ENCODE data around the gene ARHGAP9.
A peak's percentile ranks its signal among the peaks of the same experiment; 100 is the strongest.
"Not testable (repeated sequence)": the region's sequence is repeated elsewhere in the genome, so short reads cannot be mapped to it uniquely, and the experiment has no call there.

The ARHGAP9 gene

DNA sequence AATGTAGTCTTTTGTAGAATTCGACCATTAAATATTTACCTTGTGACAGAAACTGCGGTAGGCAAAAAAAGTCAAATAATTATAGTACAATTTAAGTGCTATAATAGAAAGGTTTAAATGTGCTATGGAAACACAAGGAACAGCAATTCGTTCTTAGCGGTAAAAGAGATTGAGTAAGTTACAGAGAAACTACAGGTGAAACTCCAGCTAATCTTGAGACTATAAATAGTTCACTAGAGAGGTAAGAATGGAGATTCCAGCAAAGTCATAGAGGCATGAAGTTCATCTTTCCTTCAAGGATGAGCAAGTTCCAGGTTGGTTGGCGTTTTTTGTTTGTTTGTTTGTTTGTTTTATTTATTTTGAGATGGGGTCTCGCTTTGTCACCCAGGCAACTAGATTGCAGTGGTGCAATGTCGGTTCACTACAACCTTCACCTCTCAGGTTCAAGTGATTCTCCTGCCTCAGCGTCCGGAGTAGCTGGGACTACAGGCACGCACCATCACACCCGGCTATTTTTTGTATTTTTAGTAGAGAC is 47.9 kb downstream of the ARHGAP9 start:
- DNase-seq = no peak

DNA sequence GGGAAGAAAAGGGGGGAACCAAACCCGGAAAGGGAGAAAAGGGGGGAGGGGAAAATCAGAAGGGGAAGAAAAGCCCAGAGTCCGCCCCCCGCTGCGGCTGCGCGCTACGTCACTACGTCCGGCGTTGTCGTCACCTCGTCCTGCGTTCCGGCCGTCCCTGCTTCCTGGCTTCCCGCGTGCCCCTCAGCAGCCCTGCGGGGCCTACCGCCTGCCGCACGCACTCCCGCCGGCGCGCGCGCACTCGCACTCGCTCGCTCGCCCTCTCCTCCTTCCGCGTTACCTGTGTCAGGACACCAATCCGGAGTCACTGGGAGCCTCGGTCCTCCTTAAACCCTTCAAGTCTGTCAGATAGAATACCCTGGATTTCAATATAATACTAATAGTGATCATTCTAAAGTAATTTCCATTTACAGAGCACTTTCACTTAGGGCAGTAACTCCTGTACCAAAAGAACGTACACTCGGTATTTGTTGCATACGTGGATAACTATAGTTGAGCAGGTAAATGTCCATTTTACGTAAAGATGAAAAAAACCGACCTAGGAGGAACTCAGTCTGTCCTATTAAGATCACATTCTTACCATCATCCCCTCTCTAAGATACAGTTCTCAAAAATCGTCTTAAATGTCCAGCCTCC is 48.6 kb downstream of the ARHGAP9 start, which contains the start of gene R3HDM2:
R3HDM2 (minus strand) TSS at position 113 of the 636 bp plus-strand sequence. CDS start 120,615 bp downstream, outside the sequence.
- peak; percentile 81 for DNase-seq

DNA sequence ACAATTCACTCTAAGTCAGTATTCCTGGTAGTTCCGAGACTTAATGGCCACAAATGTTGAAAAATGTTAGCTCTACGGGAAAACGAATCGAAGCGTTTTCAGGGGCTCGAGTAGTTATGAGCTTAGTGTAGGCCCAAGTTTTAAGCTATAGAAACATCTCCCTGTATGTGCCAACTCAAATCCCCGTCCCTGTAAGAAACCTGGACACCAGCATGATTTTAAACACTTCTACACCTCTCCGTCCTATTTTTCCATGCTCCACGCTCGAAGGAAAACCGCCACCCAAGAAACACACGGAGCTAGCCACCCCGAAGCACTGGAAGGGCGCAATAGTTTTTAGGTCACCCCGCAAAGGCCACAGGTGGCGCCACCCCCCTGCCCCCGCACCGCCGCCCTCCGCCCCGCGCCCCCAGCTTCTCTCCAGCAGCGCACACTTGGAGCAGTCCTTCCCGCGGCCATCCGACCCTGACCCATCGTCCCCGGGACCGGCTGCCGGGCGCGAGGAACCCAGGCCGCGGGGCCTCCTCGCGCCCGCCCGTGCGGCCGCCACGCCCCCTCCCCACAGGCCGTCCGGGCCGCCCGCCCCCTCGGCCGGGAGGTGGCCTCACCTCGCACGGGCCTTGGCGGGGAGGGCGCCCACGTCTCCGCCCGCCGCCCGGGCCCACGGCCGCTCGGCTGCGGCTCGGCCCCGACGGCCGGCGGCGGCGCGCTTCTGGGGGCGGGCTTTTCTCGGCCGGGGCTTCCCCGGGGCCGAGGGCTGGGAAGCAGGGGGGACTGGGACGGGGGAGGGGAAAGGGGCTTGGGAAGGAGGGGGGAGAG is 49.3 kb downstream of the ARHGAP9 start:
- peak; percentile 19 for DNase-seq

DNA sequence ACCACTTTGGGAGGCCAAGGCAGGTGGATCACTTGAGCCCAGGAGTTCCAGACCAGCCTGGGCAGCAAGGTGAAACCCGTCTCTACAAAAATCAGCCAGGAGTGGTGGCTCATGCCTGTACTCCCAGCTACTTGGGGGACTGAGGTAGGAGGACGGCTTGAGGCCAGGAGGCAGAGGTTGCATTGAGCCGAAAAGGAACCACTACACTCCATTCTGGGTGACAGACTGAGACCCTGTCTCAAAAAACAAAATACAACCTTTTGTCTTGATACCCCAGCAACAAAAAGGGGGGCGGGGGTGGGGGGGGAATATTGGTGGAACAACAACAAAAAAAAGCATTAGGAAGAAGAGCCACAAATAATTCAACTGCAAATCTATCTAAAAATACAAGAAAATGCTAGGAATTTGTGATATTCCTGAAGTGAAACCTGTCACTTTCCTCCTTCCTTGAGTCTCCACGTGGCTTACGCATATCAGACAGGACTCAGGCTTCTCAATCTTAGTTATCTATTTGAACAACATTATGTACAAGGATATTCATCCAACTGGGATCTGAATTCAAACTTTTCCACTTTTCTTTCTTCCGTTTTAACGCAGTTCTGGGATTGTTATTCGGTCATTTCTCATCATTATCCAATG is 50.1 kb downstream of the ARHGAP9 start:
- no peak for DNase-seq

DNA sequence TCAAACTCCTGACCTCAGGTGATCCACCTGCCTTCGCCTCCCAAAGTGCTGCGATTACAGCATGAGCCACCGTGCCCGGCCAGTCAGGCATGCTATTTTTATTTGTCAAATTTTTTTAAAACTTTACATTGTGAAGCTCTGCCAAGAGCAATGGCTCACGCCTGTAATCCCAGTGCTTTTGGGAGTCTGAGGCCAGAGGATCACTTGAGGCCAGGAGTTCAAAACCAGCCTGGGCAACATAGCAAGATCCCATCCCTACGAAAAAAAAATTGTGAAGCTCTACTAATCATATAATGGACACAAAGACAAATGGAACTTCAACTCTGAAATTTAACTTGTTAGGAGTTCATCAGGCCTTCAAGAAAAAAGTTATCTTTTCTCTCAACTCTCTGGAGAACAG is 50.7 kb downstream of the ARHGAP9 start:
- no peak for DNase-seq

DNA sequence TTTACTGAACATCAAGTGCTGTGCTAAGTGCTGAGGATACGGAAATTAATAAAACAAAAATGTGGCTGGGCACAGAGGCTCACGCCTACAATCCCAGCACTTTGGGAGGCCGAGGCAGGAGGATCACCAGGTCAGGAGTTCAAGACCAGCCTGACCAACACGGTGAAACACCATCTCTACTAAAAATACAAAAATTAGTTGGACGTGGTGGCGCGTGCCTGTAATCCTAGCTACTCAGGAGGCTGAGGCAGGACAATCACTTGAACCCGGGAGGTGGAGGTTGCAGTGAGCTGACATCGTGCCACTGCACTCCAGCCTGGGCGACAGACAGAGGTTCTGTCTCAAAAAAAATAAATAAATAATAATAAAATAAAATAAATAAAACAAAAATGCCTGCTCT is 52.7 kb downstream of the ARHGAP9 start:
- not testable (repeated sequence) for DNase-seq
